HEK293 (cell line): ENCODE results near the gene ZBED4.

Experiments used
- CTCF ChIA-PET: fragments of 350-600 bp; formaldehyde crosslinking; extraction: SDS; loops from one replicate; lab custom pipeline; 2021; ENCODE audit warnings: antibody characterized with exemption; lab: Yijun Ruan, JAX
- POLR2A ChIA-PET: fragments of 300-600 bp; formaldehyde crosslinking; extraction: SDS; loops from one replicate; lab custom pipeline; 2020; ENCODE audit warnings: antibody characterized with exemption, inconsistent platforms; lab: Yijun Ruan, JAX
- H3K27ac ChIP-seq: fragments of 200-500 bp; sonication (Bioruptor generic); 2 replicates; pipeline ENCODE4 v1.5.1; 2014; ENCODE audit warnings: low read depth, low read length, control low read depth, inconsistent platforms; ENCODE audit errors: extremely low read depth
- H3K36me3 ChIP-seq, 2 experiments: fragments of 200-500 bp in 1 of 2; sonication (Bioruptor generic) in 1 of 2; 1 replicate in 1 of 2; 2 replicates in 1 of 2; pipeline ENCODE4 v1.5.1; 2014 to 2017; ENCODE audit warnings: inconsistent platforms in 2 of 2, low read length in 2 of 2; ENCODE audit not compliant: control insufficient read depth in 2 of 2, insufficient read depth in 1 of 2
- H3K4me1 ChIP-seq: fragments of 200-500 bp; sonication (Bioruptor generic); 2 replicates; pipeline ENCODE4 v1.5.1; 2014; ENCODE audit warnings: mild to moderate bottlenecking, low read length, inconsistent platforms; ENCODE audit not compliant: control insufficient read depth, insufficient read depth
- H3K4me3 ChIP-seq: 2 replicates; pipeline ENCODE4 v1.5.1; 2011; ENCODE audit warnings: low read depth, mild to moderate bottlenecking, control low read depth, low read length, moderate library complexity
- H3K9me3 ChIP-seq: fragments of 200-500 bp; sonication (Bioruptor generic); 2 replicates; pipeline ENCODE4 v1.5.1; 2014; ENCODE audit warnings: low read depth, low read length, inconsistent platforms; ENCODE audit not compliant: control insufficient read depth, insufficient read depth
- KLF8 ChIP-seq: fragments of 450-650 bp; formaldehyde crosslinking; IDR thresholded peaks from 2 replicates; pipeline ENCODE4 v1.5.1; 2016; ENCODE audit warnings: missing biosample characterization, missing genetic modification characterization
- SP3 ChIP-seq: fragments of 450-650 bp; formaldehyde crosslinking; IDR thresholded peaks from 2 replicates; pipeline ENCODE4 v1.5.1; 2016; ENCODE audit warnings: missing biosample characterization, missing genetic modification characterization
- ZFHX2 ChIP-seq: fragments of 450-650 bp; formaldehyde crosslinking; conservative IDR thresholded peaks from 2 replicates; pipeline ENCODE4 v1.5.1; 2016; ENCODE audit warnings: missing biosample characterization, missing genetic modification characterization
- ZNF114 ChIP-seq: fragments of 450-650 bp; formaldehyde crosslinking; IDR thresholded peaks from 2 replicates; pipeline ENCODE4 v1.5.0; 2017; ENCODE audit warnings: missing biosample characterization, missing genetic modification characterization
- ZNF324 ChIP-seq: fragments of 450-650 bp; formaldehyde crosslinking; IDR thresholded peaks from 2 replicates; pipeline ENCODE4 v1.5.1; 2016; ENCODE audit warnings: missing biosample characterization, missing genetic modification characterization
- ZNF37A ChIP-seq: fragments of 450-650 bp; IDR thresholded peaks from 2 replicates; pipeline ENCODE4 v1.5.1; 2018; ENCODE audit warnings: missing biosample characterization, missing genetic modification characterization
- ZNF423 ChIP-seq: fragments of 450-650 bp; formaldehyde crosslinking; IDR thresholded peaks from 2 replicates; pipeline ENCODE4 v1.5.1; 2016; ENCODE audit warnings: missing biosample characterization, missing genetic modification characterization
- ZNF555 ChIP-seq: fragments of 450-650 bp; formaldehyde crosslinking; conservative IDR thresholded peaks from 2 replicates; pipeline ENCODE4 v1.5.1; 2017; ENCODE audit warnings: missing biosample characterization, mild to moderate bottlenecking, missing genetic modification characterization, inconsistent platforms
- ZNF596 ChIP-seq: fragments of 450-650 bp; IDR thresholded peaks from 2 replicates; pipeline ENCODE4 v1.5.0; 2018; ENCODE audit warnings: missing biosample characterization, mild to moderate bottlenecking, missing genetic modification characterization, moderate library complexity
- ZNF600 ChIP-seq: fragments of 450-650 bp; formaldehyde crosslinking; IDR thresholded peaks from 2 replicates; pipeline ENCODE4 v1.5.1; 2016; ENCODE audit warnings: missing biosample characterization, missing genetic modification characterization
- ZNF654 ChIP-seq: fragments of 450-650 bp; formaldehyde crosslinking; IDR thresholded peaks from 2 replicates; pipeline ENCODE4 v1.5.1; 2016; ENCODE audit warnings: low read depth, missing biosample characterization, missing genetic modification characterization
- TF ChIP-seq, protein P1 (sequence below): fragments of 450-650 bp; formaldehyde crosslinking; IDR thresholded peaks from 2 replicates; pipeline ENCODE4 v1.5.1; 2017; ENCODE audit warnings: missing biosample characterization, missing genetic modification characterization
- TF ChIP-seq, protein P2 (sequence below): fragments of 450-650 bp; formaldehyde crosslinking; IDR thresholded peaks from 2 replicates; pipeline ENCODE4 v1.5.1; 2016; ENCODE audit warnings: missing biosample characterization, missing genetic modification characterization
- TF ChIP-seq, protein P3 (sequence below): fragments of 450-650 bp; formaldehyde crosslinking; IDR thresholded peaks from 2 replicates; pipeline ENCODE4 v1.5.1; 2016; ENCODE audit warnings: missing biosample characterization, missing genetic modification characterization
- TF ChIP-seq, protein P4 (sequence below): fragments of 450-650 bp; formaldehyde crosslinking; IDR thresholded peaks from 2 replicates; pipeline ENCODE4 v1.5.1; 2016; ENCODE audit warnings: missing biosample characterization, missing genetic modification characterization
- TF ChIP-seq, protein P5 (sequence below): fragments of 450-650 bp; IDR thresholded peaks from 2 replicates; pipeline ENCODE4 v1.5.1; 2018; ENCODE audit warnings: missing biosample characterization, mild to moderate bottlenecking, missing genetic modification characterization

ZBED4 gene

DNA sequence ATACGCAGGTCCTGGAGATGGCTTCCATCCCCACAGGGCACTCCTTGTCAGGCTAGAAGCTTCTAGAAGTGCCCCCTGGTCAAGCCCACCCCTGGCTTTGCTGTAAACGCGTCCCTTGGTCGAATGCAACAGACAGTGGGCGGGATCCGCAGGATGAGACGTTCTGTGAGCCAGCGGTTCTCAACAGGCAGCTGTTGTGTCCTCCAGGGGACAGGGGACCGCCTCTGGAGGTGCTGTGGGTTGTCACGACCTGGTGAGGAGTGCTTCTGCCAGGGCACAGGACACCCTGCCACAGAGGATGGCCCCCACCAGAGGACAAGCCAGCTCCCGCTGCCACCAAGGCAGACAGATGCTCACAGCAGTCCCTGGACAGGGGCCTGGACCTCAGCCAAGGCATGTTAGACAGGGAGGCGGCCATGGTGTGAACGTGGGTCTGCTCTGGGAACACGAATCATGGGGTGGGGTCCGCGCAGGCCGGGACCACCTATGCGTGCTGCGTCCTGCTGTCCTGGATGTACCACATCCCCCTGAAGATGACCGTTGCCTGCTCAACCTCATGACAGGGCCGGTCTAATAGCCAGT is 76.4 kb downstream of the ZBED4 start (continued):
- TF ChIP-seq, protein P1, sequence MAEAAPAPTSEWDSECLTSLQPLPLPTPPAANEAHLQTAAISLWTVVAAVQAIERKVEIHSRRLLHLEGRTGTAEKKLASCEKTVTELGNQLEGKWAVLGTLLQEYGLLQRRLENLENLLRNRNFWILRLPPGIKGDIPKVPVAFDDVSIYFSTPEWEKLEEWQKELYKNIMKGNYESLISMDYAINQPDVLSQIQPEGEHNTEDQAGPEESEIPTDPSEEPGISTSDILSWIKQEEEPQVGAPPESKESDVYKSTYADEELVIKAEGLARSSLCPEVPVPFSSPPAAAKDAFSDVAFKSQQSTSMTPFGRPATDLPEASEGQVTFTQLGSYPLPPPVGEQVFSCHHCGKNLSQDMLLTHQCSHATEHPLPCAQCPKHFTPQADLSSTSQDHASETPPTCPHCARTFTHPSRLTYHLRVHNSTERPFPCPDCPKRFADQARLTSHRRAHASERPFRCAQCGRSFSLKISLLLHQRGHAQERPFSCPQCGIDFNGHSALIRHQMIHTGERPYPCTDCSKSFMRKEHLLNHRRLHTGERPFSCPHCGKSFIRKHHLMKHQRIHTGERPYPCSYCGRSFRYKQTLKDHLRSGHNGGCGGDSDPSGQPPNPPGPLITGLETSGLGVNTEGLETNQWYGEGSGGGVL (tag by site-specific recombination): no peak
- TF ChIP-seq ZFHX2 (tag by site-specific recombination): peak; percentile 24; the same call in 1 of the 2 replicates
- TF ChIP-seq ZNF324: no peak
- TF ChIP-seq ZNF114 (tag by site-specific recombination): no peak

DNA sequence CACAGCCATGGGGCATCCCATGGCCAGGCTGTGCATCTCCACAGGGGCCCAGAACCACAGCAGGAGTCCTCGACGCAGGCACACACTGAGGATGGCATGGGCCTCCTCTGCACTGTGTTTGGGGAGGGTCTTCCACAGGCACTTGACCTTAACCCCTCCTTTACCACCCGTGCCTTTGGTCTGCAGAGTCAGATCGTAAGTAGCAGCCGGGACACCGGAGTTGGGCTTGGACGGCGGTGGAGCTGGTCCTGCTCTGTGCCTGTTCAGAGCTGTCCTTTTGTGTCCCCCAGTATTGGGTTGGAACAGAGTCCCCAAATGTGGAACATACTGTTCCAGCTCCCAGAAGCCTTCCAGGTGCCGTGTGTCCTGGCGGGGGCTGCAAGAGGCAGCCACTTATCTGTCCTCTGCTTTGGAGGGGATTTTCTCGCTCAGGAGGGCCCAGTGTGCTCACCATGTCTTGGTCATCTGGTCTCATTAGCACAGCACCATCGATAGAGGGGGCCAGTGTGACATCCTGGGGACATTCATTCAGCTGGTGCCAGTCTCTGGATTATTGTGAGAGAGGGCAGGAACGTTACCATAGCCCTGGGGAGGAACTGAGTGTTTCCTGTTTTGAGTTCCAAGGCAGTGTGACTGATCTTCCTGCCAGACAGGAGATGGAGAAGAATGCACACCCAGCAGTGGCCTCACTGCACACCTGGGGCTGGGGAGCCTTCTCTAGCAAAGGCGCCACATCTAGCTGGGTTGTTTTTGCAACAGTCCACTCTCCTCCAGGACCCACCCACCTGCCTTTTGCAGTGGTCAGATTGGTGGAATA is 77.2 kb downstream of the ZBED4 start:
- POLR2A ChIA-PET: interaction anchor here (0.8 to 1.6 kb wide), 3 partner anchors 21 to 36 kb away, joined by 3 to 4 read pairs (median 3); no protein-coding TSS in a partner anchor
- Histone ChIP-seq H3K9me3 (no peaks in the 10 kb centered on the region), H3K4me3 (no peak overlapping the region), H3K4me1 (no peaks in the 10 kb centered on the region), H3K27ac (no peak overlapping the region), H3K36me3 (peaks cover 0 to 8% of the 10 kb centered on the region in 2 experiments; a peak in 1 of 3 replicates)
- CTCF ChIA-PET: interaction anchor here (0.5 to 4.5 kb wide), 28 partner anchors 9 to 310 kb away, joined by 3 to 67 read pairs (median 4); no protein-coding TSS in a partner anchor
- TF ChIP-seq, protein P2, sequence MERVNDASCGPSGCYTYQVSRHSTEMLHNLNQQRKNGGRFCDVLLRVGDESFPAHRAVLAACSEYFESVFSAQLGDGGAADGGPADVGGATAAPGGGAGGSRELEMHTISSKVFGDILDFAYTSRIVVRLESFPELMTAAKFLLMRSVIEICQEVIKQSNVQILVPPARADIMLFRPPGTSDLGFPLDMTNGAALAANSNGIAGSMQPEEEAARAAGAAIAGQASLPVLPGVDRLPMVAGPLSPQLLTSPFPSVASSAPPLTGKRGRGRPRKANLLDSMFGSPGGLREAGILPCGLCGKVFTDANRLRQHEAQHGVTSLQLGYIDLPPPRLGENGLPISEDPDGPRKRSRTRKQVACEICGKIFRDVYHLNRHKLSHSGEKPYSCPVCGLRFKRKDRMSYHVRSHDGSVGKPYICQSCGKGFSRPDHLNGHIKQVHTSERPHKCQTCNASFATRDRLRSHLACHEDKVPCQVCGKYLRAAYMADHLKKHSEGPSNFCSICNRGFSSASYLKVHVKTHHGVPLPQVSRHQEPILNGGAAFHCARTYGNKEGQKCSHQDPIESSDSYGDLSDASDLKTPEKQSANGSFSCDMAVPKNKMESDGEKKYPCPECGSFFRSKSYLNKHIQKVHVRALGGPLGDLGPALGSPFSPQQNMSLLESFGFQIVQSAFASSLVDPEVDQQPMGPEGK (tag by site-specific recombination): peak; percentile 43
- TF ChIP-seq ZNF555 (tag by site-specific recombination) (no peak), ZNF37A (tag by site-specific recombination) (no peak), ZNF596 (tag by site-specific recombination) (no peak), ZNF654 (tag by site-specific recombination) (peak; percentile 80), ZNF423 (tag by site-specific recombination) (no peak), ZNF600 (tag by site-specific recombination) (0 out of 2 replicates have a peak, but pooled peaks have one; percentile 49), KLF8 (tag by site-specific recombination) (peak; percentile 42; the same call in 1 of the 2 replicates), SP3 (tag by site-specific recombination) (no peak)
- TF ChIP-seq, protein P1 (tag by site-specific recombination): no peak
- TF ChIP-seq, protein P3, sequence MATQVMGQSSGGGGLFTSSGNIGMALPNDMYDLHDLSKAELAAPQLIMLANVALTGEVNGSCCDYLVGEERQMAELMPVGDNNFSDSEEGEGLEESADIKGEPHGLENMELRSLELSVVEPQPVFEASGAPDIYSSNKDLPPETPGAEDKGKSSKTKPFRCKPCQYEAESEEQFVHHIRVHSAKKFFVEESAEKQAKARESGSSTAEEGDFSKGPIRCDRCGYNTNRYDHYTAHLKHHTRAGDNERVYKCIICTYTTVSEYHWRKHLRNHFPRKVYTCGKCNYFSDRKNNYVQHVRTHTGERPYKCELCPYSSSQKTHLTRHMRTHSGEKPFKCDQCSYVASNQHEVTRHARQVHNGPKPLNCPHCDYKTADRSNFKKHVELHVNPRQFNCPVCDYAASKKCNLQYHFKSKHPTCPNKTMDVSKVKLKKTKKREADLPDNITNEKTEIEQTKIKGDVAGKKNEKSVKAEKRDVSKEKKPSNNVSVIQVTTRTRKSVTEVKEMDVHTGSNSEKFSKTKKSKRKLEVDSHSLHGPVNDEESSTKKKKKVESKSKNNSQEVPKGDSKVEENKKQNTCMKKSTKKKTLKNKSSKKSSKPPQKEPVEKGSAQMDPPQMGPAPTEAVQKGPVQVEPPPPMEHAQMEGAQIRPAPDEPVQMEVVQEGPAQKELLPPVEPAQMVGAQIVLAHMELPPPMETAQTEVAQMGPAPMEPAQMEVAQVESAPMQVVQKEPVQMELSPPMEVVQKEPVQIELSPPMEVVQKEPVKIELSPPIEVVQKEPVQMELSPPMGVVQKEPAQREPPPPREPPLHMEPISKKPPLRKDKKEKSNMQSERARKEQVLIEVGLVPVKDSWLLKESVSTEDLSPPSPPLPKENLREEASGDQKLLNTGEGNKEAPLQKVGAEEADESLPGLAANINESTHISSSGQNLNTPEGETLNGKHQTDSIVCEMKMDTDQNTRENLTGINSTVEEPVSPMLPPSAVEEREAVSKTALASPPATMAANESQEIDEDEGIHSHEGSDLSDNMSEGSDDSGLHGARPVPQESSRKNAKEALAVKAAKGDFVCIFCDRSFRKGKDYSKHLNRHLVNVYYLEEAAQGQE (tag by site-specific recombination): no peak
- TF ChIP-seq, protein P4, sequence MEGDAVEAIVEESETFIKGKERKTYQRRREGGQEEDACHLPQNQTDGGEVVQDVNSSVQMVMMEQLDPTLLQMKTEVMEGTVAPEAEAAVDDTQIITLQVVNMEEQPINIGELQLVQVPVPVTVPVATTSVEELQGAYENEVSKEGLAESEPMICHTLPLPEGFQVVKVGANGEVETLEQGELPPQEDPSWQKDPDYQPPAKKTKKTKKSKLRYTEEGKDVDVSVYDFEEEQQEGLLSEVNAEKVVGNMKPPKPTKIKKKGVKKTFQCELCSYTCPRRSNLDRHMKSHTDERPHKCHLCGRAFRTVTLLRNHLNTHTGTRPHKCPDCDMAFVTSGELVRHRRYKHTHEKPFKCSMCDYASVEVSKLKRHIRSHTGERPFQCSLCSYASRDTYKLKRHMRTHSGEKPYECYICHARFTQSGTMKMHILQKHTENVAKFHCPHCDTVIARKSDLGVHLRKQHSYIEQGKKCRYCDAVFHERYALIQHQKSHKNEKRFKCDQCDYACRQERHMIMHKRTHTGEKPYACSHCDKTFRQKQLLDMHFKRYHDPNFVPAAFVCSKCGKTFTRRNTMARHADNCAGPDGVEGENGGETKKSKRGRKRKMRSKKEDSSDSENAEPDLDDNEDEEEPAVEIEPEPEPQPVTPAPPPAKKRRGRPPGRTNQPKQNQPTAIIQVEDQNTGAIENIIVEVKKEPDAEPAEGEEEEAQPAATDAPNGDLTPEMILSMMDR (tag by site-specific recombination): peak; percentile 84
- TF ChIP-seq, protein P5, sequence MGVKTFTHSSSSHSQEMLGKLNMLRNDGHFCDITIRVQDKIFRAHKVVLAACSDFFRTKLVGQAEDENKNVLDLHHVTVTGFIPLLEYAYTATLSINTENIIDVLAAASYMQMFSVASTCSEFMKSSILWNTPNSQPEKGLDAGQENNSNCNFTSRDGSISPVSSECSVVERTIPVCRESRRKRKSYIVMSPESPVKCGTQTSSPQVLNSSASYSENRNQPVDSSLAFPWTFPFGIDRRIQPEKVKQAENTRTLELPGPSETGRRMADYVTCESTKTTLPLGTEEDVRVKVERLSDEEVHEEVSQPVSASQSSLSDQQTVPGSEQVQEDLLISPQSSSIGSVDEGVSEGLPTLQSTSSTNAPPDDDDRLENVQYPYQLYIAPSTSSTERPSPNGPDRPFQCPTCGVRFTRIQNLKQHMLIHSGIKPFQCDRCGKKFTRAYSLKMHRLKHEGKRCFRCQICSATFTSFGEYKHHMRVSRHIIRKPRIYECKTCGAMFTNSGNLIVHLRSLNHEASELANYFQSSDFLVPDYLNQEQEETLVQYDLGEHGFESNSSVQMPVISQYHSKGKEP (tag by site-specific recombination): no peak
